ENCODE measurements around the gene GRIN2A. TPM values are rescaled to one million over a fixed set of nuclear protein-coding genes. Genes with fewer than 3 reads are reported as not detected.
A peak's percentile ranks its signal among the peaks of the same experiment; 100 is the strongest.

GRIN2A gene
- total and polyA plus RNA-seq, 12 donors, result 0.07 to 1.2 (median 0.32) TPM; not detected in 2

DNA sequence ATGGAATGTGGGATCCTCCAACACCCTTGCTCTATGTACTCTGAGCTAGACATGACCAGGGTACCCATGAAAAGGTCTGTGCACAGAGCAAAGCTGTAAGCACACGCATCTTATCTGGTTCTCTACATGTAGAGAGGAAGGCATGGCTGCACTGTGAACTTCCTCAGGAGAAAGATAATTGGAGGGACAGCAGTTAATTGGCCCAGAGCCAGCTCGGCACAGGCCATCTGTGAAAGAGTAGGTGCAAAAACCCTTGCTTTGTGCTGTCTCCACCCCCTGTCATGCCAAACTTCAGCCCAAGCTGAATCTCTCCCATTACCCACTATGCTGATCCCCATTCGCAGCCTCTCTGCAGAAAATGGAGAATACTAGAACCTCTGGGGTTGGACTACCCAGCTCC lies 241.0 kb downstream of the GRIN2A start:
- intact Hi-C loops (cut with DNase I), result no loop called here

DNA sequence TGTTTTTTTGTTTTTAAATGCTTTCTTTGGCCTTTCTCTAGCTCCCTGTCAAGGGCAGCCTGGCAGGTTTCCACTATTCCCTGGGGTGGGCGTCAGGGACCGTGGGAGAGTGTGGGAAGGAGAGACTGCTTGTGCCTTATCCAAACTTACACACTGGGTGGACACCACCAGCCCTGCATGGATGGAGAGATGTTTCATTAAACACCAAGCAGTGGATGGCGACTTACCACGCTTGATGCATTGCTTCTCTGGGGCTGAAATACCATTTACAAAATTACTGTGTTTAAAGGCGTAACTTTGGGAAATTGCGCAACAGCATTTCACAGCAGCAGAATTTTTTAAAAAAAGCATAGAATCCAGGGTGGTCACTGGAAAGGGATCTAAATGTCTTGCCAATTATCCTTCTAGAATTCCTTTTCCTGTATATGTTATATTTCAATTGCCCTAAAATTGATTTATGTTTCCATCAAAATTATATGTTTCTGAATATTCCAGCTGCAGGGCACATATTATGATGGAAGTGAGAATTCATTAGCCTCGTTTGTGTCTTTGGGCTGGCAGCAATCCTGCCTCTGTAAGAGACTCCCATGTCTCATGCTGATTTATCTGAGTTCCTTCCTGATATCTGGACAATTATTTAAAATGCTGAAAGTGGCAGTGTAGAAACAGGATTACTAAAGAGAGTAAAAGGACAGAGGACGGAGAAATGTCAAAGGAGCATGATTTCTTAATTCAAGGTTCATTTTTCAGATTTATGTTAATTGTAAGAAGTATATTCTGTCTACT lies 247.3 kb downstream of the GRIN2A start:
- intact Hi-C loops (cut with DNase I), result no loop called here
- no peaks in the 10 kb centered on the region for H3K36me3 ChIP-seq (replicated peaks in 1 of 2)
- no peak for TF ChIP-seq POLR2A (IDR thresholded peaks at IDR 0.05)
- TF ChIP-seq, protein P1, sequence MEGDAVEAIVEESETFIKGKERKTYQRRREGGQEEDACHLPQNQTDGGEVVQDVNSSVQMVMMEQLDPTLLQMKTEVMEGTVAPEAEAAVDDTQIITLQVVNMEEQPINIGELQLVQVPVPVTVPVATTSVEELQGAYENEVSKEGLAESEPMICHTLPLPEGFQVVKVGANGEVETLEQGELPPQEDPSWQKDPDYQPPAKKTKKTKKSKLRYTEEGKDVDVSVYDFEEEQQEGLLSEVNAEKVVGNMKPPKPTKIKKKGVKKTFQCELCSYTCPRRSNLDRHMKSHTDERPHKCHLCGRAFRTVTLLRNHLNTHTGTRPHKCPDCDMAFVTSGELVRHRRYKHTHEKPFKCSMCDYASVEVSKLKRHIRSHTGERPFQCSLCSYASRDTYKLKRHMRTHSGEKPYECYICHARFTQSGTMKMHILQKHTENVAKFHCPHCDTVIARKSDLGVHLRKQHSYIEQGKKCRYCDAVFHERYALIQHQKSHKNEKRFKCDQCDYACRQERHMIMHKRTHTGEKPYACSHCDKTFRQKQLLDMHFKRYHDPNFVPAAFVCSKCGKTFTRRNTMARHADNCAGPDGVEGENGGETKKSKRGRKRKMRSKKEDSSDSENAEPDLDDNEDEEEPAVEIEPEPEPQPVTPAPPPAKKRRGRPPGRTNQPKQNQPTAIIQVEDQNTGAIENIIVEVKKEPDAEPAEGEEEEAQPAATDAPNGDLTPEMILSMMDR (IDR thresholded peaks at IDR 0.05), result no peak
- peak in 5 of 7 donors; percentile 2 to 22 (median 13) for DNase-seq
- no peak overlapping the region for H3K27ac ChIP-seq
- H3K4me3 ChIP-seq, result no peak overlapping the region
- 45 to 55% (median 53%) methylated on average over 8 of the region's 8 CpGs for WGBS, 4 donors
- no peaks in the 10 kb centered on the region for H3K27me3 ChIP-seq
- no peaks in the 10 kb centered on the region for H3K9me3 ChIP-seq (replicated peaks in 1 of 3)
- H3K4me1 ChIP-seq (replicated peaks in 1 of 2), result no peaks in the 10 kb centered on the region

More for the DNA sequence above, 241.0 kb downstream of the GRIN2A start:
- WGBS, 4 donors, result 49 to 63% (median 61%) methylated on average over 3 of the region's 3 CpGs
- Histone ChIP-seq H3K36me3 (replicated peaks in 1 of 2) (no peaks in the 10 kb centered on the region), H3K4me3 (no peak overlapping the region), H3K9me3 (replicated peaks in 1 of 3) (no peaks in the 10 kb centered on the region), H3K4me1 (replicated peaks in 1 of 2) (no peaks in the 10 kb centered on the region), H3K27ac (no peak overlapping the region), H3K27me3 (no peaks in the 10 kb centered on the region)
- DNase-seq, result no peak
- no peak for TF ChIP-seq POLR2A (IDR thresholded peaks at IDR 0.05)
- TF ChIP-seq, protein P1 (IDR thresholded peaks at IDR 0.05), result no peak

DNA sequence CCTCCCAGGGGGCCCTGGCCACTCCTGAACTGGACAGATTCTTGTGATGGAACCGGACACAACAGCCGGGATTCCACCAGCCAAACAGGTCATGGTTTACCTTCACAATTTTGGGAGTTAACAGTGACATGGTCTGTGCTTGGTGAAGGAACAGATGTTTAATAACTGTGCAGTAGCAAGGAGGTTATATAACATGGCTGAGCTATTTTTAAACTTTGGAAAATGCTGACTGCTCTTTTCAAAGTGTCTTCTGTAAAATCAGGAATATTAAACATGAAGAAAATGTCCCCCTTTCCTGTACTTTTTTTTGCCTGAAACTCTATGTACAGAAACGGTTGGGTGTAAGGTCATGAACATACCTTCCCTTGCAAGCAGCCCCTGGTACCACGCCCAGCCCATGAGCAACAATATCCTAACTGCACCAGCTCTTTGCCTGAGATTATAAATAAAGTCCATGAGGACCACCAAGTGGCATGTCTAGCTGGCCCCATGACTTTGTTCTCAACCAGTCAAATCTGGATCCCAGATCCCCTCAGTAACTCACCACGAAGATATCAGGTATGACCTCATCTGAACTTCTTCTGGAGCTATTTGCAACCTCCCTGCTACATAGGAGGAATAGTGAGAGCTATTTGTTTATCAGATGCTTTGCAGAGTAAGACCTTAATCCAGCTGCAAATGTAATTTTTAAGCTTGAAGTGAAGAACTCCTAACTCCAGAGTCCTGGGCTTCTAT lies 249.1 kb downstream of the GRIN2A start:
- no peaks in the 10 kb centered on the region for H3K36me3 ChIP-seq (replicated peaks in 1 of 2)
- H3K4me1 ChIP-seq (replicated peaks in 1 of 2), result no peaks in the 10 kb centered on the region
- intact Hi-C loops (cut with DNase I), result no loop called here
- H3K4me3 ChIP-seq, result no peak overlapping the region
- no peaks in the 10 kb centered on the region for H3K9me3 ChIP-seq (replicated peaks in 1 of 3)
- no peak for DNase-seq
- TF ChIP-seq, protein P1 (IDR thresholded peaks at IDR 0.05), result no peak
- no peak for TF ChIP-seq POLR2A (IDR thresholded peaks at IDR 0.05)
- 51 to 66% (median 64%) methylated on average over 5 of the region's 5 CpGs for WGBS, 4 donors
- no peaks in the 10 kb centered on the region for H3K27me3 ChIP-seq
- no peak overlapping the region for H3K27ac ChIP-seq

DNA sequence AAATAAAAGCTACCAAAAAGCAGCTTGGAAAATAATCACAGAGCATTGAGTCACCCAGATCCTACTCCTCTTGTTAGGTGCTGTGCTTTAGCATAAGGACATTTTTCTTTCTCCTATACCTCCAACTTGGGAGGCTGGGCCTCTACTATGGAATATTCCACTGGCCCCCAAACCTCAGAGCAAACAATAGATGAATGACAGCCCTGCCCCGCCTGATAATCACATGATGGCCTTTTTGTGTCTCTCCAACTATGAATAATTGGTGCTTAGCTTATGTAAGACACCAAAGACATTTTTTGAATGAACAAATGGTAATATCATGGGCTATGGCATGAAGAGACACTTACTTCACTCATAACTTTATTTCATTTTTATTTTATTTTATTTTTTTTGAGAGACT lies 250.2 kb downstream of the GRIN2A start:
- 68 to 78% (median 76%) methylated on average over 1 of the region's 1 CpG for WGBS, 4 donors
- DNase-seq, result no peak
- no peak overlapping the region for H3K27ac ChIP-seq
- TF ChIP-seq, protein P1 (IDR thresholded peaks at IDR 0.05), result no peak
- no peak for TF ChIP-seq POLR2A (IDR thresholded peaks at IDR 0.05)
- H3K36me3 ChIP-seq (replicated peaks in 1 of 2), result no peaks in the 10 kb centered on the region
- no peaks in the 10 kb centered on the region for H3K4me1 ChIP-seq (replicated peaks in 1 of 2)
- intact Hi-C loops (cut with DNase I), result no loop called here
- H3K27me3 ChIP-seq, result no peaks in the 10 kb centered on the region
- H3K4me3 ChIP-seq, result no peak overlapping the region
- no peaks in the 10 kb centered on the region for H3K9me3 ChIP-seq (replicated peaks in 1 of 3)

Measured in adrenal gland (tissue), 12 donors.